Suprapubic skin (tissue), 4 donors: ENCODE data around the gene NKX1-2.

Experiments used
- CTCF ChIP-seq, 2 donors: fragments of 200-600 bp in 1 of 2; fragments of 450-650 bp in 1 of 2; sonication (generic) in 1 of 2; IDR thresholded peaks; one replicate each; pipeline ENCODE4 v1.5.1; 2016 to 2019; ENCODE audit warnings: antibody characterized with exemption in 2 of 2, mild to moderate bottlenecking in 1 of 2, moderate library complexity in 1 of 2
- EP300 ChIP-seq: sonication (generic); formaldehyde crosslinking; IDR thresholded peaks from one replicate; pipeline ENCODE4 v1.6.1; 2017; ENCODE audit warnings: antibody characterized with exemption
- POLR2A ChIP-seq, 2 donors: fragments of 450-650 bp; IDR thresholded peaks; one replicate each; pipeline ENCODE4 v1.6.1; 2017; ENCODE audit warnings: antibody characterized with exemption in 2 of 2, mild to moderate bottlenecking in 2 of 2, moderate library complexity in 2 of 2
- POLR2AphosphoS5 ChIP-seq, 3 donors: sonication (generic); formaldehyde crosslinking; IDR thresholded peaks; one replicate each; pipeline ENCODE4 v1.6.1; 2017; ENCODE audit warnings: antibody characterized with exemption in 3 of 3

- TF ChIP-seq CTCF (IDR thresholded peaks at IDR 0.05) (no peak), POLR2AphosphoS5 (IDR thresholded peaks at IDR 0.05) (no peak), POLR2A (IDR thresholded peaks at IDR 0.05) (no peak), EP300 (no peak)
Measured at GRCh38 chr10:124473070-124473469, 23.2 kb upstream of the NKX1-2 start.
